Bronchial epithelial cell (primary cell): Measurements from ENCODE around the gene CD1E. TPM values are rescaled to one million over a fixed set of nuclear protein-coding genes. Genes with fewer than 3 reads are reported as not detected.
"Not testable (repeated sequence)": the region's sequence is repeated elsewhere in the genome, so short reads cannot be mapped to it uniquely, and the experiment has no call there.

ENCODE experiments used
- DNase-seq: peaks from one replicate; pipeline ENCODE4 v3.0.0-alpha.2; 2010; ENCODE audit warnings: low read depth
- FAIRE-seq: peaks from 2 replicates; lab custom pipeline; 2011; peaks lifted over from hg19 to GRCh38; lab: Jason Lieb, UNC
- H3K27me3 ChIP-seq: 2 replicates; pipeline ENCODE4 v1.5.1; 2011; ENCODE audit warnings: low read length; ENCODE audit not compliant: control insufficient read depth, insufficient read depth
- H3K36me3 ChIP-seq: 2 replicates; pipeline ENCODE4 v1.5.1; 2011; ENCODE audit warnings: low read length; ENCODE audit not compliant: control insufficient read depth, insufficient read depth
- H3K4me3 ChIP-seq: 2 replicates; pipeline ENCODE4 v1.5.1; 2011; ENCODE audit warnings: mild to moderate bottlenecking, low read depth, low read length, control low read depth
- total RNA-seq: library from RNA; depleted of rRNA; stranded (reverse); fragments of >200 nt; gene quantifications from 2 replicates; pipeline ENCODE4 v1.2.1, GENCODE V29; 2014
- TF ChIP-seq, protein P1 (sequence below): IDR thresholded peaks from 2 replicates; pipeline ENCODE4 v1.5.1; 2011; ENCODE audit warnings: mild to moderate bottlenecking, moderate library complexity, low read length, control low read depth, inconsistent platforms; ENCODE audit not compliant: insufficient read depth, severe bottlenecking

CD1E gene
- total RNA-seq, 1 donor from 2014 or later: not detected

DNA sequence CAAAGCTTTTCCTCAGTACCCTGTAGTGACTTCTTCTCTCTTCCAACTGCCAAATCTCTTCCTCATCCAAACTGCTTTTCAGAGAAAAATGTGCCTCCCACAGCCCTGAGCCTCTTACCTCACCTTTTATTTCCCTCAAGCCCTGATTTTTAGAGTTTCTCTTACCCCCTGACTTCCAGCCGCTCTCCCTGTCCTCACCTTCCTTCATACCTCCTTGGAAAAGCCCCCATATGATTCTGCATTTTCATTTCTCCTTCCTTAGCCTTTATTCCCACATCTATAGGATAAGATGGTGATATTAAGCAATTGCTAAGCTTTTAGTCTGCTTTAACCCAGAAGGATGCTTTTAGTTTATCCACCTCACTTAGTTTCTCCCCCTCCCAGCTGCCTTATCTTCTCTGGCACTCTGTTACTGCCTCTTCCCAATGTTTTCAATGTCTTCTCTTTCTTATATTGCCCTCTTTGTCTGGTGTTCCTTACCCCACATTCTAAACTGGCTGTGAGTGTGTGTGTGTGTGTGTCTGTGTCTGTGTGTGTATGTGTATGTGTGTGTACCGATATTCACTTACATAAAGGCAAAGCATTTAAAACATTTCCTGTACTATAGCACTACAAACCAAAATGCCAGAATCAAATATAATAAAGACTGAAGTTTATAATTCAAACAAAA, 22.1 kb upstream of the CD1E start, which contains the start of gene CD1B:
CD1B (minus strand) TSS at position 51 of the 670 bp plus-strand sequence. CDS start 108 bp downstream, outside the sequence.
- DNase-seq: no peak
- FAIRE-seq: no peak
- Histone ChIP-seq H3K4me3 (no peak within 1 kb of the TSS), H3K36me3 (no peaks in the 10 kb centered on the region), H3K27me3 (no peaks in the 10 kb centered on the region)
- TF ChIP-seq, protein P1, sequence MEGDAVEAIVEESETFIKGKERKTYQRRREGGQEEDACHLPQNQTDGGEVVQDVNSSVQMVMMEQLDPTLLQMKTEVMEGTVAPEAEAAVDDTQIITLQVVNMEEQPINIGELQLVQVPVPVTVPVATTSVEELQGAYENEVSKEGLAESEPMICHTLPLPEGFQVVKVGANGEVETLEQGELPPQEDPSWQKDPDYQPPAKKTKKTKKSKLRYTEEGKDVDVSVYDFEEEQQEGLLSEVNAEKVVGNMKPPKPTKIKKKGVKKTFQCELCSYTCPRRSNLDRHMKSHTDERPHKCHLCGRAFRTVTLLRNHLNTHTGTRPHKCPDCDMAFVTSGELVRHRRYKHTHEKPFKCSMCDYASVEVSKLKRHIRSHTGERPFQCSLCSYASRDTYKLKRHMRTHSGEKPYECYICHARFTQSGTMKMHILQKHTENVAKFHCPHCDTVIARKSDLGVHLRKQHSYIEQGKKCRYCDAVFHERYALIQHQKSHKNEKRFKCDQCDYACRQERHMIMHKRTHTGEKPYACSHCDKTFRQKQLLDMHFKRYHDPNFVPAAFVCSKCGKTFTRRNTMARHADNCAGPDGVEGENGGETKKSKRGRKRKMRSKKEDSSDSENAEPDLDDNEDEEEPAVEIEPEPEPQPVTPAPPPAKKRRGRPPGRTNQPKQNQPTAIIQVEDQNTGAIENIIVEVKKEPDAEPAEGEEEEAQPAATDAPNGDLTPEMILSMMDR: no peak

DNA sequence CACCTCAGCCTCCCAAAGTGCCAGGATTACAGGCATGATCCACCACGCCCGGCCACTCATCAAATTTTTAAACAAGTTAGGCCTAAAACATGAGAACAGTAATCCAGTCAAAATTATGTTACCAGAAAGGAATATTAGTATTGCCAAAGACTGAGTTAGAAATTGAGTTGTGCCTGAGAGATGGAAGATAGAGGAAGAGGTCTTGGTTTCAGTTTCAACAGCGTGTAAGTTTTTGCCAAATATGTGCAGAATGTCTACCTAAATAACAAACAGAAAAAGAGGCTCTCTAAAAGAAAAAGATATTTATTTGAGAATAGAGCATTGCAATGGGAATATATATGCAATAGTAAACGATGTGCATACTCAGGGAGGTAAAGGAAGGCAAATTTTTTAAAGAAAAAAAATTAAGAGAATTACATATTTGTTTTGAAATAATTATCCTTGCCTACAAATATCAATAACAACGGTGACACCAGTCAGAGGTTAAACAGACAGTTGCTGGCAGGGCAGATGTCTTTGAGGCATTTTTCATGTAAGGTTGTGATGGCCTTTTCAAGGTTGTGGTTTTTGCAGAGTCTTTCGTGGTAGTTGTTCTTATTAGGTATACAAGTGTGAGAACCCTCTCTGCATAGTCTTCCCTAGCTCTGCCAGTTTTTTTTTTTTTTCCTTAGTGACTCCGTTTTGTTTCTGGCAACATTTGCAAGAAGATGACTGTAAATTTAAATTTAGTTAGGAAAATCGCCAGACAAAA, 20.1 kb upstream of the CD1E start:
- DNase-seq (no peak), FAIRE-seq (no peak)
- no peaks in the 10 kb centered on the region for H3K36me3 ChIP-seq
- H3K4me3 ChIP-seq: no peak overlapping the region
- H3K27me3 ChIP-seq: no peaks in the 10 kb centered on the region
- TF ChIP-seq, protein P1: no peak

DNA sequence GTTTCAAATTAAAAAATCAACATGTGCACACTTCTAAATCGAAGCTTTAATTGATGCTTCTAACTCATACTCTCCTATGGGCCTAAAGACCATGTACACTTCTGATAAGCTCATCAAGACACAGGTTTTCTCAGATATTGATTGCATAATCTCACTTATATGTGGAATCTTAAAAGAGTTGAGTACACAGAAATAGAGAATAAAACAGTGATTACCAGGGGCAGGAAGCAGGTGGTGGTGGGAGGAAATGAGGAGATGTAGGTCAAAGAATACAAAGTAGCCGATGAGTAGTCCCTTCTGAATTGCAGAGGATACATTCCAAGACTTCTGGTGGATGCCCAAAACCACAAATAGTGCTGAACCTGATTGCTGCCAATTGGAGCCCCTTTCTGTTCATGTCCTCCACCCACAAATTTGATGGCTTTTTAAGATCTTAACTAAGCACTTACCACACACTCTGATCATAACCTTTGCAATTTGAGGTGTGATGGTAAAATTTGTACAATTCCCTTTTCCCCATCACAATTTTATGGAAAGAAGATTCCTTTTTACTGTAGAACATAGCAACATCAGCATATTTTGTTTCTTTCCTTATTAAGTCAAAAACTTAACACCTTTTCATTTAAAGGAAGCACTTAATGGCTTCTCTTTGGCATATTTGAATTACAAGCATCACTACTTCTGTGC, 19.0 kb upstream of the CD1E start:
- no peak overlapping the region for H3K4me3 ChIP-seq
- no peak for DNase-seq
- TF ChIP-seq, protein P1: no peak
- H3K36me3 ChIP-seq: no peaks in the 10 kb centered on the region
- no peak for FAIRE-seq
- no peaks in the 10 kb centered on the region for H3K27me3 ChIP-seq

DNA sequence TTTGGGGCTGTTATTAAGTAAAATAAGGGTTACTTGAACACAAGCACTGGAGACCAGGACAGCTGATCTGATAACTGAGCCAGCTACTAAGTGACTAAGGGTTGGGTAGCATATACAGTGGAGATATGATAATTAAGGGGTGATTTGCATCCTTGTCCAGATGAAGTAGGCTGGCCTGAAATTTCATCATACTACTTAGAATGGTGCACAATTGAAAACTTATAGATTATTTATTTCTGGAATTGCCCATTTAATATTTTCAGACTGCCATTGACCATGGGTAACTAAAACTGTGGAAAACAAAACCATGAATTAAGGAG, 18.5 kb upstream of the CD1E start:
- TF ChIP-seq, protein P1: no peak
- DNase-seq (no peak), FAIRE-seq (no peak)
- Histone ChIP-seq H3K36me3 (no peaks in the 10 kb centered on the region), H3K27me3 (no peaks in the 10 kb centered on the region), H3K4me3 (no peak overlapping the region)

DNA sequence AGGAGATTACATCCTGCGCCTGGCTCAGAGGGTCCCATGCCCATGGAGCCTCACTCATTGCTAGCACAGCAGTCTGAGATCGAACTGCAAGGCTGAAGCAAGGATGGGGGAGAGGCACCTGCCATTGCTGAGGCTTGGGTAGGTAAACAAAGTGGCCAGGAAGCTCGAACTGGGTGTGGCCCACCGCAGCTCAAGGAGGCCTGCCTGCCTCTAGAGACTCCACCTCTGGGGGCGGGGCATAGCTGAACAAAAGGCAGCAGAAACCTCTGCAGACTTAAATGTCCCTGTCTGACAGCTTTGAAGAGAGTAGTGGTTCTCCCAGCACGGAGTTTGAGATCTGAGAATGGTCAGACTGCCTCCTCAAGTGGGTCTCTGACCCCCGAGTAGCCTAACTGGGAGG, 17.3 kb upstream of the CD1E start:
- not testable (repeated sequence) for H3K4me3 ChIP-seq, H3K36me3 ChIP-seq, DNase-seq, H3K27me3 ChIP-seq, FAIRE-seq

DNA sequence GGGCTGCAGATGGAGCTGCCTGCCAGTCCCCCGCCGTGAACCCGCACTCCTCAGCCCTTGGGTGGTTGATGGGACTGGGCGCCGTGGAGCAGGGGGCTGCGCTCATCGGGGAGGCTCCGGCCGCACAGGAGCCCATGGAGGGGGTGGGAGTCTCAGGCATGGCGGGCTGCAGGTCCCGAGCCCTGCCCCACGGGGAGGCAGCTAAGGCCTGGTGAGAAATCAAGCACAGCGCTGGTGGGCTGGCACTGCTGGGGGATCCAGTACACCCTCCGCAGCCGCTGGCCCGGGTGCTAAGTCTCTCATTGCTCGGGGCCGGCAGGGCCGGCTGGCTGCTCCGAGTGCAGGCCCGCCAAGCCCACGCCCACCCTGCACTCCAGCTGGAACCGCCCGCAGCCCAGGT, 4.7 kb upstream of the CD1E start:
- not testable (repeated sequence) for FAIRE-seq, DNase-seq, H3K36me3 ChIP-seq, H3K27me3 ChIP-seq, H3K4me3 ChIP-seq
